ENCODE results near the gene FAT3. TPM values are rescaled to one million over a fixed set of nuclear protein-coding genes. Genes with fewer than 3 reads are reported as not detected.

FAT3 gene
- total RNA-seq, 1 donor from 2014 or later: not detected

DNA sequence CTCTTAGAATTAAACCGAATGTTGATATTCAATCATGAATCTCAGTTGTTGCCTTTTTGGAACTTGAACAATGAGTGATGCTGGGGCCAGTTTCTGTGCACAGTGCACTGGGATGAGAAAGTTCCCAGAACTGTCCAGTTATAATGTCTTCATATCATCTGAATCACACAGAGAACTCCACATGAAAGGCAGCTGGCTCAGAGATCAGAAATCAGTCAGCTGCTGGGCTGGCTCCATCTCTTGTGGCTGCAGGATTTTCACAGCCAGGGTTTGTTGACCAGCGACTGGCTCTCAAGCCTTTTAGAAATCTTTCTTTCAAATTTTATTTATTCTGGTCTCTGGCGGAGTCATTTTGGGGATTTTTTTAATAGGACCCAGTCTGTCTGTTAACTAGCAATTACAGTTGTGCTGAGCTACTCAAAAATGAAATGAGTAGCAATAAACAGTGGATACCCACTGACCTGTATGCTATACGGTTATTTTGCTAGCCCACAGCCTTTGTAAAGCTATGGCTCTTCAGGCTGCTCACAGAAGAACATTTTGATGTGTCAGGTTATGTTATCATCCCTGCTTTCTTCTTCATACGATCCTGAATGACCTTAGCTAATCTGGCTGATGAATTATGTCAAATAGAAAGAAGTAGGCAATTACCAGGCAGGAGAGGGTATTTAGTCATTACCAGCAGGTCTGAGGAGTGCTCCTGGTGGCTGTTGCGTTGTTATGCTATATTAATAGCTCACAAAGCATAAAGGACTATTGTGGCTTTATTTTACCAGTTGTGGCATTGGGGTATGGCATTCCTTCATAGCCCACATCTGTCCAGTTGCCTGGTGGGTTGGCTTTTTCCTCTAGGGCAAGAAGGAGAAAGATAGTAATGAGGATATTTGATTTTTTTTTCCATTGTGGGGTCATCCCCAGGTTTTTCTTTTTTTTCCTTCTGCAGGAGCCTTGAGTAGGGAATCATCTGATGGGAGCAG is 3.6 kb downstream of the FAT3 start:
- intact Hi-C loops (cut with micrococcal nuclease): no loop called here

DNA sequence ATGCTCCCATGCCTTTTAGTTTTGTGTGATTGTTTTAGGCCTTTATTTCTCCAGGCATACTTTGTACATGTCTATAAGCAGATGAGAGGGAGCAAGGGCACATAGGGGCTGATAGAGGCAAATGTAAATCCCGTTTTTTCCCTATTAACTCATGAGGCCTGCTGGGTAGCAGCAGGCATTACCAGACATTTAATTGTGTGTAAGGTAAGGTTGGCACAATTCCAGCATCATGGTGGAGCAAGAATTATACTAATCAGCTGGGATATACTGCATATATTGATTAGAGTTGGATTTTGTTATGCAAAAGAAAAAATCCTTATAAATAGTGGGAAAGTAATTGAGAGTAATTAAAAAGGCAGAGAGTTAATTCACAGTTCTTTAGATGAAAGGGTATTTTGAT is 12.2 kb downstream of the FAT3 start:
- intact Hi-C loops (cut with micrococcal nuclease): no loop called here

DNA sequence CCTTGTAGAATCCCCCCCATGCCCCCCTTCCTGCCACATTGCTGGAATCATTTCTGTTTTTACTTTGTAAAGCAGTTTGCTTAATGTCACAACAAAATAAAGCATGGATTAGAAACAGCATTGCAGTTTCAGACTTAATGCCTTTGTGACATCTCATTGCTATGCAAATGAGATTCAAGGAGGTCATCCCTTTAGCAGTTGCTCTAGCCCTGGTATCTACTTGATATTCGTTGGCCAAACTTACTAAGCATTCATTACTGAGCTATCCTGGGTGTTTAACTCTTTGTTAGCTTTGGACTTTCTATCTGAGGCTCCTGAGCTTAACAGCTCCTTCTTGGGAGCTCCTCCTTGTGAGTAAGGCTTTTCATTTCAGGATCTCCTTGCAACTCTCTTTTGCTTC is 16.3 kb downstream of the FAT3 start:
- intact Hi-C loops (cut with micrococcal nuclease): no loop called here

DNA sequence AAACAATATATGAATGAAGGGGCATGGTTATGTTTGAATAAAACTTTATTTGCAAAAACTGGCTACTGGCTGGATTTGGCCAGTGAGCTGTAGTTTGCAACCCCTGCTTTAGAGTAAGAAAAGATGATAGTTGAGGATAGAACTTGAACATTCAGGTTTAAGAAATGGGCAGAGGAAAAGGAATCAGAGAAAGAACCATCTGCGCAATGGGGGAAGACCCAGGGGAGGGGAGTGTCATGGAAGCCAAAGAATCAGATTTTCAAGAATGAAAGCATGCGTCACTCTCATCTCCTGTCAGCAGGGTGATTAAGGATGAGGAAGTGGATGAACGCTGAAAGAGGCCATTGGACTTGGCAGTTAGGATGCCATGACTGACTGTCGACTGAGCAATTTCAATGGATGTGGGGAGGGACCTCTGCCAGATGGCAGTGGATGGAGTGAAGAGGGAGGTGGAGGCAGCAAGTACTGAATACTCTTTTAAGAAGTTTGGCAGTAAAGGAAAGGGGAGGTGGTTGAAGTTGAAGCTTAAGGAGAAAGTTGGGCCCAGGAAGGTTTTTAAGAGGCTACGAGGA is 21.2 kb downstream of the FAT3 start:
- intact Hi-C loops (cut with micrococcal nuclease): no loop called here

DNA sequence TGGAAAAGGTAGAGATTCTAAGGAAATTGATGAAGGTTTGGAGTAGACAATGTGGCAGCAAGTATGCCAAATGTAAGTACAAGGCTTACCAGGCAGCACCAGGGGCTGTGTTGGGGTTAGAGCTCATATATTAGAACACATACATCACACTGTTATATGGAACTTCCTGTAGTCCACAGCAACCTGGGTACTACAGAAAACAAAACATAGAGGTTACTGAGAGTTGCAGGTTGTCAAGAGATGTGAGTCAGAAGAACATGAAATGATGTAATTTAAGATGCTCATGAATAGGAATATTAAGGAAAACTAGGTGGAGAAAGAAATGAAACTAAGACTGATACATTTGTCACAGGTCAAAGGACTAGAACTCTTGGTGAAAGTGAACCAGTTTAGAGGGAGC is 22.0 kb downstream of the FAT3 start:
- intact Hi-C loops (cut with micrococcal nuclease): no loop called here

DNA sequence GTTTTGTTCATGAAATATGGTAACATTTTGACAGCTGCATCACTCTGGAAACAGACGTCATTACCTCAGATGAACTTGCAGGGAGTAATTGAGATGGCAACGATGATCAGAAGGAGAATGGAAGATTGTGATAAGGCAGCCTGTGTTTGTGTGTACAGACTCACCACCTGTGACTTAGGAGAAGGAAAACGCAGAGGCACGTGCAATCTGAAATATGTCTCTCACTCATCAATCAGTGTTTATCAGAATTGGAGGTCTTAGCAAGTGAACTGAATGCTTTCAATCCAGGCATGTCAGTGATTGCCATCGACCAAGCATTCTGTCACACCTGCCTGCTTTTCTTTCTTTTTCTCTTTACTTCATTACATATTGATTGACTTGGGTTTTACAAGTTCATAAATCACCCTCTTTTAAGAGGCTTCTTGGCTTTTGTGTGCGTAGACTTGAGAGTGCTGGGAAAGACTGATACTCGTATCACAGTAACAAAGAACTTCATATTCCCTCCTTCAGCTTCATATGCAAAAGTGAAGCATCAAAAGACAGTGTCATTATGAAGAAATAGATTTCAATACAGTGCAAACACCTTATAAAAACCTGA is 24.6 kb downstream of the FAT3 start:
- intact Hi-C loops (cut with micrococcal nuclease): no loop called here

DNA sequence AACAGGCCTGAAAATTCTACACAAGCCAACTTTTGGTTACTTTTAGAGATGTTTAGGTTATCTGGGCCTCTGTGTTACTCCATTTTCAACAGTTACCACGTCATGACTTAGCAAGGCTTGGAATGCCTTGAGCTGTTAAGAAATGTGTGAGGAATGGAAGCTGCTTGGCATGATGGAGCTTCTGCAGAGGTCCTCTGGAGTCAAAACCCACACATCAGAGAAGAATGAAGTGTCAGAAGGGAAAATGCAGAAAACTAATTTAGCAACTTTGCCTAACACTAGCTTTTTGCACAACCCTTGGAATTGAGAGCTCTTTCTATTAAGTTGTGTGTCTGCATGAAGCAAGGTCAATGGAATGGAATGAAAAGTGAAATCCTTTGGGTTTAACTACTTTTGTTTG is 27.4 kb downstream of the FAT3 start:
- intact Hi-C loops (cut with micrococcal nuclease): no loop called here

DNA sequence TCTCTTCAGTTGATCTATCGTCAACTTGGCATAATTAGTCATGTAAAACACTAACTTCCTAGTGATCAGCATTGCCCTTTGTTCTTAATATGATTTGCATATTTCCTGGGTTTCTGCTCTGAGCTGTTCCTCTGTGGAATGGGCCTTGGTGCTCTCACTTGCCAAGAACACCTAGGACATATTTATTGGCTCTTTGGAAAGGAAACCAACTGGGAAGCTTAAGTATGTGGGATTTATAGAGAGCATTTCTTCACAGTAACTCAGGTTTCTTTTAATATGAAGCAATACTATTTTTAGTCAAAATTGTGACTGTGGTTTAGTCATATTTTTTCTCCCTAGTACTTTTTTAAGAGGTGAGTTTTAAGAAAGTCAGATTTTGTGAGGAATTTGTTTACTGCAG is 28.8 kb downstream of the FAT3 start:
- intact Hi-C loops (cut with micrococcal nuclease): no loop called here

DNA sequence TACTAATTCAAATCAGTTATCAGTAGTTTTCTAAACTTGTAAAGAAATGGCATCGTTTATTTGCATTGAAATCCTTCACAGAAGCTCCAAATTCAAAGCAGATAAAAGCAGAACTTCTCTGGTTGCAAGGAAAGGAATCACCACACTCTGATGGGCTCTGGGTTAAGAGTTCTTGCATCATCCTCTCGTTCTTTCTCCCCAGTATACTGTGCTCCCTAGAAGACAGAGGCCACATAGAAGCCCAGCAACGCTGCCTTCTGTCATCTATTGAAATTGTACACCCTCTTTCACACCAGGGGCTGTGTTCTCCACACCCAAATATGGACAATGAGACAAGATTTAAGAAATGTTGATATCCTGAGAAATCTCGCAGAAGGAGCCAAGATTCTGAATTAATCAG is 29.3 kb downstream of the FAT3 start:
- intact Hi-C loops (cut with micrococcal nuclease): no loop called here

DNA sequence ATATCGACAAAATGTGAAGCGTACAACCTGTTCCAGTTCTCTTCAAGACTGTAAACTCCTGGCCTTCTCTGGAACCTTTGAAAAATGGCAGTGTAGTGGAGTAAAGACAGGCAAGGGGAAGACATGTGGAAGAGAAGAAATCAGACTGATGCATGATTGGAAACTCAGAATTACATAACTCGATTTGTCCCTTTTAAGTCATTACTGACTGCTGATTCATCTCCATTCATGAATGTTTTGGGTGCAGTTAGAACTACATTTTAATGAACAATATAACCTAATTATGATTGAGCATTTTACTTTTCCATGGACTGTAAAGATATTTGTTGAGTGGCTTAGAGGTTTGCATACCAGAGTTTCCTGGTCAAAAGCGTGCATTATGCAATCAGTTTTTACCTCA is 32.9 kb downstream of the FAT3 start:
- intact Hi-C loops (cut with micrococcal nuclease): no loop called here

DNA sequence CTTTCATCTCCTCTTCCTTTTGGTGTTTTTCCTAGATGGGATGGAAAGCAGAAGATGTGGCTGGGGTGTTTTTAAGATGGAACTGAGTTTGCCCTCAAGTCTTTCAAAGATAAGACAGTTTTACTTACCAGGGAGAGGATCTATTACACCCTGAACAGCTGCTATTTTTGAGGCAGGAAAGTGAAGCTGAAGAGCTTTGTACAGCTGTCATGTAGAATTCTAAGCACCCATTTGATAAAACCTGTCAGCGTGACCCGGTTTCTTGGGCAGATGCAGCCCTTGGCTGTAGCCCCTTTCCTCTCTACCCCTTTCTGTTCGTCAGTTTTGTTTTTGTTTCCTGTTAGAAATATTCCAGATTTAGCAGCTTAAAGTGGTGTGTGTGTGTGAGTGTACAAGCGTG is 35.2 kb downstream of the FAT3 start:
- intact Hi-C loops (cut with micrococcal nuclease): no loop called here

DNA sequence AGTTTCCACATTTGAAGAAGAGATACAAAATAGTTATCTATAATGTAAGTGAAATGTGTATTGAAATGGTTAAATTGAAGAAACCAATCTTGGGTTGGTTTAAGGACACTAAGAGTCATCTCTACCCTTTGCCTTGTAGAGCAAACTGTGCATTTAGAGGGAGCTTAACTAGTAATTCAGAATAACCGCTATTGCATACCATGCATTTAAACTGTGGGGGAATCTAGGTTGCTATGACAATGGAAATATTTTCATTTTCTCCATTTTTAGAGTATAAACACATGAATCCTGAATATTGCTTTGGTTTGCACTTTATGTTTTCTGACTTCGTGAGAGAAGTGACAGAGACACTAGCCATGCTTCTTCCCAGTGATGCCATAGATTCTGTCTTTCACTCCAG is 39.7 kb downstream of the FAT3 start:
- intact Hi-C loops (cut with micrococcal nuclease): no loop called here

DNA sequence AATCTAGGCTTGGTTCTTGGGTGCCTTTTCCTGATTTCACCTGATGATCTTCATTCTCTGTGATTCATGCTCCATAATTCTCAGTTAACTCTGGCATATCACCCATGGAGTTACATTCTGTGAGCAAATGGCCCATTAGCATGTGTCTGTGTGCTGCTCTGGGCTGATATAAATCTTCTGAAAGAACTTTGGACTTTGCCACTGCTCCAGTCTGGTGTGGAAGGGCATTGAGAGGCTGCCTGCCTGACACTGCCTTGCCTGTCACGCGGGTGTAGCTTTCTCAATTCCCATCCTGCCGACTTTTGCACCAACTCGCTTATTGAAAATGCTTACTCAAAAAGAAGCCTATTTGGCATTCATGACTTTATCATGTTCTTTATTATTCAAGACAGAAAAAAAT is 42.2 kb downstream of the FAT3 start:
- intact Hi-C loops (cut with micrococcal nuclease): loop anchor here (1.0 kb wide), 1 partner anchor 39 kb away; no protein-coding TSS in a partner anchor

DNA sequence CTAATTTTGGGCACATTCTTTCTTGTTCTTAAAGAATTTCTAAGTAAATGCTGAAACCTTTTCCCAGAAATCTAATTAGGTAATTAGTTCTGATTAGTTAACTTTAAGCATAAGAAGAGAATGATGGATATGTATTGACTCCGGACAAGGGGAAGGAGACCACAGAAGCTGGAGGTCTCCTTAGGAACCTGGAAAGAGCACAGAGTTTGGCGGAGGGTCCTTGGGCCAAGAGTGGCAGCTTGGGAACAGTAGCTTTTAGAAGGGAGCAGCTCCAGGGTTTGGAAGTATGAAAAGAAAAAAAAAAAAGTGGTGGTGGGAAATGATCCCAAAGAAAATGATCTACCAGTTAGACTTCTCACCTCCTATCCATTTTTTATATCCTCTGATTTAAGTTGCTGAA is 42.7 kb downstream of the FAT3 start:
- intact Hi-C loops (cut with micrococcal nuclease): loop anchor here (1.0 kb wide), 1 partner anchor 39 kb away; no protein-coding TSS in a partner anchor

DNA sequence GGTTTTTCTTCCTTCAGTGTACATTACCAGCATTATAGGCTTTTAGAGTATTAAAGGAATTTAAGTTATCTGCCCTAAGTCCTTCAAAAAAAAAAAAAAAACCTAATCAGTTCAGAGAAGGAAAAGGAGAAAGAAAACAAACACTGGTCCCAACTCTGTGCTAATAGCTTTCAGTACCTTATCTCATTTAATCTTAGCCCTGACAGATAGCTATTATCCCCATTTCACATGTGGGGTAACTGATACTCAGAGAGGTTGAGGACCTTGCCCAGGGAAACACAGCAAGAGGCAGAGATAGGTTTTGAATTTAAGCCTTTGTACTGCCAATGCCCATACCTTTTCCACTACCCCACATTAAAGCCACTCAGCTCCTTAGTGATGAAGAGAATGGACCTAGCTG is 43.4 kb downstream of the FAT3 start:
- intact Hi-C loops (cut with micrococcal nuclease): loop anchor here (1.0 kb wide), 1 partner anchor 38 kb away; no protein-coding TSS in a partner anchor

DNA sequence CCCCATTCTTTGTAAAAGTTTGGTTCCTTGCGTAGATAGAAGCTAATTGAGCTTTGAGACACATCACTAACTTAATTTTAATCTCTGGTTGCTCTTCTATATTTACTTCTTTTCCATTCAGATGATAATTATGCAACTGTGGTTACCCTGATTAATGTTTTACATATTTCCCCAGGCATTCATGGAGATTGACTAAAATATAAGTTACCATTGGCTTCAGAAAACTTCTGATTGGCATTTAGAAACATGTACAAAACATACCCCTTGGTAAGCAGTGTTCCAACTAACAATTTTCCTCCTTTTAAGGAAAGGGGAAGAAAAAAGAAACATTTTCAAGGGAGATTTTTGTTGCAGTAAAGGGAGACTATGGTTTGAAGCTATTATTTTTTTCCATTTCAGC is 43.9 kb downstream of the FAT3 start:
- intact Hi-C loops (cut with micrococcal nuclease): no loop called here

DNA sequence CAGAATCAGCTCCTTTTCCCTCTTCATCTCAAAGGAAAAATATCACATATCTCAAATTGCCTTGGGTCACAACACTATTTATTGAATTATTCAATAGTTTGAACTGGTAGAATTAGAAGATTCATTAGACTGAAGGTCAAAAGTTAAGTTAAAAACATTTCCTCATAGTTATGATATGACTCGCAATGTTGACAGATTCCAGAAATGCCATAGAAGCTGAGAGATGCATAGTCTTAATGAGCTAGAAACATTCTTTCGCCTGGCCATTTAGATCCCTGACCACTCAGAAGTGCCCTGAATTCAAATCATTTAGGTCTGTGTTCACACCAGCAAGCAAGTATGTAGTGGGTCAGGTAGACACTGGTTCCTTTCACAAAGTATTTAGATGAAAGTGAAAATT is 44.4 kb downstream of the FAT3 start:
- intact Hi-C loops (cut with micrococcal nuclease): no loop called here

DNA sequence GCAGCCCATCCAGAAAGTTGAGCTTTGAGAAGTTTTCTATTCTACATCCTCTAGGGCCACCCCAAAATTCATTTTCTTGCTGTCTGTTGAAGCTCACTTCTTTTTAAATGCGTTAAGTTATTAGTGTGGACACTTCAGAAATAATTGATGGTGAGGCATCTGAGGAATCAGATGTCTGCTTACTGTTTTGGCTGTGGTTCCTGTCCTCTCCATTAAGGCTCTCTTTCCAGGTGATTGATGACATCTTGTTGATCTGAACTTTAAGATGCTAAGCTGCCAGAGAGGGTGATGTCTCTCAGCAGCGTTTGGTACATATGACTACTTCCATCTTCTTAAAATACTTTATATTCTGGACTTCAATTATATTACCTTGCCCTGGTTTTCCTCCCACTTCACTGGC is 45.2 kb downstream of the FAT3 start:
- intact Hi-C loops (cut with micrococcal nuclease): no loop called here

DNA sequence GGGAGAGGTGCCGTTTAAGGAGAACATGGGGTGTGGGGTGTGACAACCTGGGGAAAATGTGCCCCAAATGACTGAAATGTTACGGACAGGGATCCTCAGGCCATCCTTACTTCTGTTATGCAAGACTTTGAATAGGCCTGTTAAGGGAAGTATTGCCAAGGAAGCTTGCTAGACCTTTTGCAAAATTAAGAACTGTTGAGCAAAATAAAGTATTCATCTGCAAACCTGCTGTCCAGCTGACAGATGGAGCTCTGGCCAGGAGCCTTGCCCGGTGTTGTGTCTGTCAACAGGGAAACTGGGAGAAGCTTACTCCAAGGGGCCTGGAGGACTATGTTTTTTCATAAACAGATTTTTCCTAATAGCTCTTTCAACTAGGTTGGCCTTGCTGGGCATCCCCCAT is 48.0 kb downstream of the FAT3 start:
- intact Hi-C loops (cut with micrococcal nuclease): no loop called here
